HEK293T (cell line): ENCODE results near the gene PTBP1.

Source experiments
- CTCF ChIA-PET: fragments of 350-600 bp; formaldehyde crosslinking; extraction: SDS; loops from one replicate; lab custom pipeline; 2021; ENCODE audit warnings: antibody characterized with exemption, inconsistent platforms; lab: Yijun Ruan, JAX
- POLR2A ChIA-PET: fragments of 350-600 bp; formaldehyde crosslinking; extraction: SDS; loops from one replicate; lab custom pipeline; 2020; ENCODE audit warnings: antibody characterized with exemption, inconsistent platforms; lab: Yijun Ruan, JAX
- DNase-seq: peaks from one replicate; pipeline ENCODE4 v3.0.0; 2012; ENCODE audit warnings: mixed read lengths; ENCODE audit errors: extremely low spot score
- ARNT ChIP-seq: fragments of 450-650 bp; IDR thresholded peaks from 2 replicates; pipeline ENCODE4 v1.6.1; 2017; ENCODE audit warnings: mild to moderate bottlenecking
- BHLHE40 ChIP-seq: fragments of 450-650 bp; IDR thresholded peaks from 2 replicates; pipeline ENCODE4 v1.6.1; 2016; ENCODE audit warnings: mild to moderate bottlenecking, moderate library complexity, borderline replicate concordance
- CTBP1 ChIP-seq: fragments of 450-650 bp; IDR thresholded peaks from 2 replicates; pipeline ENCODE4 v1.6.1; 2016; ENCODE audit warnings: borderline replicate concordance
- ELF4 ChIP-seq: fragments of 450-650 bp; IDR thresholded peaks from 2 replicates; pipeline ENCODE4 v1.6.1; 2017; ENCODE audit warnings: antibody characterized with exemption
- FOXA1 ChIP-seq: fragments of 450-650 bp; IDR thresholded peaks from 2 replicates; pipeline ENCODE4 v1.6.1; 2016; ENCODE audit warnings: mild to moderate bottlenecking
- FOXK2 ChIP-seq: fragments of 450-650 bp; IDR thresholded peaks from 2 replicates; pipeline ENCODE4 v1.6.1; 2016; ENCODE audit warnings: mild to moderate bottlenecking
- FOXM1 ChIP-seq: fragments of 450-650 bp; IDR thresholded peaks from 2 replicates; pipeline ENCODE4 v1.6.1; 2017; ENCODE audit warnings: mild to moderate bottlenecking, borderline replicate concordance
- HDGF ChIP-seq: fragments of 450-650 bp; IDR thresholded peaks from 2 replicates; pipeline ENCODE4 v1.6.1; 2017; ENCODE audit warnings: antibody characterized with exemption, borderline replicate concordance
- L3MBTL2 ChIP-seq: fragments of 450-650 bp; conservative IDR thresholded peaks from 2 replicates; pipeline ENCODE4 v1.6.1; 2016; ENCODE audit warnings: mild to moderate bottlenecking
- LEF1 ChIP-seq: fragments of 450-650 bp; IDR thresholded peaks from 2 replicates; pipeline ENCODE4 v1.6.1; 2017; ENCODE audit warnings: mild to moderate bottlenecking, borderline replicate concordance
- NFRKB ChIP-seq: fragments of 450-650 bp; IDR thresholded peaks from 2 replicates; pipeline ENCODE4 v1.6.1; 2016; ENCODE audit warnings: mild to moderate bottlenecking, moderate library complexity
- PKNOX1 ChIP-seq: fragments of 450-650 bp; IDR thresholded peaks from 2 replicates; pipeline ENCODE4 v1.6.1; 2016
- SP1 ChIP-seq: fragments of 450-650 bp; IDR thresholded peaks from 2 replicates; pipeline ENCODE4 v1.6.1; 2017
- SUZ12 ChIP-seq: fragments of 450-650 bp; IDR thresholded peaks from 2 replicates; pipeline ENCODE4 v1.6.1; 2016; ENCODE audit warnings: mild to moderate bottlenecking
- TARDBP ChIP-seq: fragments of 450-650 bp; IDR thresholded peaks from 2 replicates; pipeline ENCODE4 v1.6.1; 2016
- ZNF384 ChIP-seq: fragments of 450-650 bp; IDR thresholded peaks from 2 replicates; pipeline ENCODE4 v1.6.1; 2016

Gene PTBP1

GRCh38 chr19:810883-811489, 13.7 kb downstream of the PTBP1 start:
- POLR2A ChIA-PET: no interaction called here
- CTCF ChIA-PET: no interaction called here
- no peak for TF ChIP-seq L3MBTL2
- no peak for TF ChIP-seq FOXA1
- TF ChIP-seq PKNOX1: no peak
- no peak for DNase-seq

GRCh38 chr19:811506-812048, 14.3 kb downstream of the PTBP1 start:
- POLR2A ChIA-PET: no interaction called here
- CTCF ChIA-PET: no interaction called here
- no peak for DNase-seq
- TF ChIP-seq CTBP1: no peak
- TF ChIP-seq PKNOX1: no peak
- no peak for TF ChIP-seq HDGF
- no peak for TF ChIP-seq LEF1
- no peak for TF ChIP-seq FOXK2
- TF ChIP-seq SP1: no peak
- no peak for TF ChIP-seq ELF4
- no peak for TF ChIP-seq SUZ12
- TF ChIP-seq ZNF384: no peak
- no peak for TF ChIP-seq NFRKB

- no peak for TF ChIP-seq SUZ12
- no peak for TF ChIP-seq FOXM1
- TF ChIP-seq TARDBP: no peak
- no peak for TF ChIP-seq L3MBTL2
- no peak for TF ChIP-seq FOXA1
- no peak for TF ChIP-seq LEF1
- no peak for DNase-seq
- POLR2A ChIA-PET: no interaction called here
- CTCF ChIA-PET: no interaction called here
These were observed 14.9 kb downstream of the PTBP1 start for GRCh38 chr19:812049-812746.

- no peak for DNase-seq
- CTCF ChIA-PET: no interaction called here
- POLR2A ChIA-PET: no interaction called here
- TF ChIP-seq NFRKB (no peak), ELF4 (no peak)
These were observed 15.5 kb downstream of the PTBP1 start for GRCh38 chr19:812747-813218.

- no peak for TF ChIP-seq FOXK2
- no peak for TF ChIP-seq FOXA1
- TF ChIP-seq PKNOX1: no peak
- no peak for TF ChIP-seq SUZ12
- no peak for TF ChIP-seq HDGF
- TF ChIP-seq ARNT: no peak
- TF ChIP-seq L3MBTL2: no peak
- TF ChIP-seq TARDBP: no peak
- no peak for TF ChIP-seq FOXM1
- no peak for TF ChIP-seq BHLHE40
- no peak for TF ChIP-seq ZNF384
- TF ChIP-seq LEF1: no peak
- TF ChIP-seq SP1: no peak
- TF ChIP-seq CTBP1: no peak
- TF ChIP-seq NFRKB: no peak
- ChIA-PET POLR2A (no interaction called here), CTCF (no interaction called here)
- DNase-seq: no peak
These were observed 16.2 kb downstream of the PTBP1 start for GRCh38 chr19:813219-814151.
